Measurements from ENCODE around the gene ZNF263. TPM values are rescaled to one million over a fixed set of nuclear protein-coding genes. Genes with fewer than 3 reads are reported as not detected.

Gene ZNF263
- total and polyA plus RNA-seq, 2 experiments from 2014 or later, result 9.2 to 66.9 TPM

GRCh38 chr16:3234543-3234856 lies 48.8 kb upstream of the ZNF263 start:
- H4K20me1 ChIP-seq (replicated peaks; ENCODE audit: insufficient read depth), result no peaks in the 10 kb centered on the region
- no peaks in the 10 kb centered on the region for H3K4me1 ChIP-seq (ENCODE audit: insufficient read depth)
- Mint-ChIP-seq H3K27me3 (ENCODE audit: insufficient read depth, low read depth, poor library complexity) (peaks cover 12% of the 10 kb centered on the region), H3K4me1 (peaks cover 8% of the 10 kb centered on the region), H3K9me3 (peaks cover 51% of the 10 kb centered on the region), H3K4me3 (peak overlapping the region; percentile 87), H3K36me3 (ENCODE audit: low read depth) (peaks cover 54% of the 10 kb centered on the region), H3K27ac (peak overlapping the region; percentile 66; the same call in 1 of the 2 replicates)
- H3F3A ChIP-seq (replicated peaks; ENCODE audit: low read depth), result peaks cover 10% of the 10 kb centered on the region
- no peaks in the 10 kb centered on the region for H3K27me3 ChIP-seq (ENCODE audit: insufficient read depth)
- peak overlapping the region; percentile 79 for H3K27ac ChIP-seq (ENCODE audit: low read depth)
- H3K79me2 ChIP-seq (replicated peaks; ENCODE audit: insufficient read depth), result no peaks in the 10 kb centered on the region; the same call in 1 of the 2 replicates
- peaks cover 10% of the 10 kb centered on the region; the same call in 1 of the 2 replicates for H3K9me2 ChIP-seq (ENCODE audit: insufficient read depth)
- H2AFZ ChIP-seq, result peak overlapping the region; percentile 99
- TF ChIP-seq ZNF114 (CRISPR knock-in tag; IDR thresholded peaks at IDR 0.05), result no peak
- ATAC-seq (no peak), DNase-seq (ENCODE audit: low spot score) (no peak)
- H3K4me3 ChIP-seq, result peak overlapping the region; percentile 99
- peak overlapping the region; percentile 89 for H3K4me2 ChIP-seq
- peaks cover 28% of the 10 kb centered on the region for H3K36me3 ChIP-seq (ENCODE audit: insufficient read depth)

GRCh38 chr16:3234857-3235561 lies 48.3 kb upstream of the ZNF263 start, which contains the start of gene ZNF200:
Gene ZNF200 (minus strand): TSS chr16:3235158. CDS start chr16:3233755, 1,403 bp downstream.
- peak within 1 kb of the TSS; percentile 99 for H3K4me3 ChIP-seq
- Mint-ChIP-seq H3K9me3 (peaks cover 50% of the 10 kb centered on the region), H3K4me3 (peak within 1 kb of the TSS; percentile 87), H3K27me3 (ENCODE audit: insufficient read depth, low read depth, poor library complexity) (peaks cover 12% of the 10 kb centered on the region), H3K36me3 (ENCODE audit: low read depth) (peaks cover 51% of the 10 kb centered on the region), H3K27ac (peak within 1 kb of the TSS; percentile 76), H3K4me1 (peaks cover 8% of the 10 kb centered on the region)
- peak within 1 kb of the TSS; percentile 99 for H2AFZ ChIP-seq
- H3K27me3 ChIP-seq (ENCODE audit: insufficient read depth), result no peaks in the 10 kb centered on the region
- TF ChIP-seq STAT1 (IDR thresholded peaks at IDR 0.05; ENCODE audit: unreplicated experiment), result no peak
- no peak for TF ChIP-seq NANOG (IDR thresholded peaks at IDR 0.05; ENCODE audit: borderline replicate concordance)
- TF ChIP-seq EZH2 (IDR thresholded peaks at IDR 0.05; ENCODE audit: low read depth, unreplicated experiment), result no peak
- TF ChIP-seq CTCF (conservative IDR thresholded peaks at IDR 0.05; ENCODE audit: low read depth in 2 of 2), result no peak
- peak; percentile 83 for TF ChIP-seq POLR2AphosphoS5 (IDR thresholded peaks at IDR 0.05; ENCODE audit: low read depth)
- TF ChIP-seq ZNF114 (CRISPR knock-in tag; IDR thresholded peaks at IDR 0.05), result no peak
- no peak for TF ChIP-seq EZH2phosphoT487 (IDR thresholded peaks at IDR 0.05; ENCODE audit: unreplicated experiment)
- TF ChIP-seq ETS1 (IDR thresholded peaks at IDR 0.05), result peak; percentile 90
- peak; percentile 99 for TF ChIP-seq CREB1 (CRISPR knock-in tag; IDR thresholded peaks at IDR 0.05; ENCODE audit: low read depth)
- peaks cover 10% of the 10 kb centered on the region for H3F3A ChIP-seq (replicated peaks; ENCODE audit: low read depth)
- peak within 1 kb of the TSS; percentile 89 for H3K4me2 ChIP-seq
- no peaks in the 10 kb centered on the region for H4K20me1 ChIP-seq (replicated peaks; ENCODE audit: insufficient read depth)
- H3K4me1 ChIP-seq (ENCODE audit: insufficient read depth), result no peaks in the 10 kb centered on the region
- DNase-seq (ENCODE audit: low spot score) (peak; percentile 98), ATAC-seq (peak; percentile 97)
- peak within 1 kb of the TSS; percentile 79 for H3K27ac ChIP-seq (ENCODE audit: low read depth)
- peaks cover 10% of the 10 kb centered on the region; the same call in 1 of the 2 replicates for H3K9me2 ChIP-seq (ENCODE audit: insufficient read depth)
- H3K36me3 ChIP-seq (ENCODE audit: insufficient read depth), result peaks cover 27% of the 10 kb centered on the region
- no peaks in the 10 kb centered on the region; the same call in 1 of the 2 replicates for H3K79me2 ChIP-seq (replicated peaks; ENCODE audit: insufficient read depth)
